Stimulated activated CD8-positive, alpha-beta memory T cell treated with anti-CD3 and anti-CD28 coated beads, Interleukin-12 subunit alpha, Interleukin-12 subunit beta, amount 100 ng/mL, for 4 hours (primary cell): Measurements from ENCODE around the gene PPP6R2.
"Not testable (repeated sequence)": the region's sequence is repeated elsewhere in the genome, so short reads cannot be mapped to it uniquely, and the experiment has no call there.

ENCODE experiments used
- DNase-seq: peaks from one replicate; pipeline ENCODE4 v3.0.0-alpha.2; 2020; ENCODE audit warnings: low read depth

The PPP6R2 gene

GRCh38 chr22:50432131-50432876, 89.2 kb downstream of the PPP6R2 start:
- no peak for DNase-seq

- not testable (repeated sequence) for DNase-seq
These were observed 89.9 kb downstream of the PPP6R2 start for GRCh38 chr22:50432877-50433510.

- no peak for DNase-seq
These were observed 91.7 kb downstream of the PPP6R2 start for GRCh38 chr22:50434849-50435248.

GRCh38 chr22:50435291-50436014, 92.3 kb downstream of the PPP6R2 start:
- no peak for DNase-seq

GRCh38 chr22:50436015-50436830, 93.1 kb downstream of the PPP6R2 start:
- no peak for DNase-seq

GRCh38 chr22:50436841-50437341, 93.8 kb downstream of the PPP6R2 start:
- DNase-seq: no peak

GRCh38 chr22:50437511-50438304, 94.6 kb downstream of the PPP6R2 start:
- no peak for DNase-seq

GRCh38 chr22:50438305-50439275, 95.5 kb downstream of the PPP6R2 start:
- no peak for DNase-seq

DNA sequence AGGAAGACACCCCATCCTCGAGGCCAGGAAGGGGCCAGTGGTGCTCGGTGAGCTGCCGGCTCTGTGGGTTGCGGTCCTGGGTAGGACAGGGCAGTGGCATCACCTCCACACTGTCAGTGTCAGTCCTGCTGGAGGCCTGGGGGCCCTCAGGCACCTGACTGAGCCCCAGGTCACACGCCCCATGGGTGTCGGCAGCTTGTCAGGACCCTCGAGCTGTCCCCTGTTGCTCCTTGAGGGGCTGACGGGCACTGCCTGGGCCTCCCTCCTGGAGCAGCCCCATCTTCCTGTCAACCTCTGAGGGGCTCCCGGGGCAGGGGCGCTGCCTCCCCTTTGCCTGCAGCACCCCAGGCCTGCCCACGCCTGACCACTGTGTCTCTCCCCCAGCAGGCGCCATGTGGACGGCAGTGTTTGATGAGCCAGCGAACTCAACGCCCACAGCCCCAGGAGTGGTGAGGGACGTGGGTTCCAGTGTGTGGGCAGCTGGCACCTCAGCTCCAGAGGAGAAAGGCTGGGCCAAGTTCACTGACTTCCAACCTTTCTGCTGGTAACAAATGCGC, 96.3 kb downstream of the PPP6R2 start:
- DNase-seq: no peak

DNA sequence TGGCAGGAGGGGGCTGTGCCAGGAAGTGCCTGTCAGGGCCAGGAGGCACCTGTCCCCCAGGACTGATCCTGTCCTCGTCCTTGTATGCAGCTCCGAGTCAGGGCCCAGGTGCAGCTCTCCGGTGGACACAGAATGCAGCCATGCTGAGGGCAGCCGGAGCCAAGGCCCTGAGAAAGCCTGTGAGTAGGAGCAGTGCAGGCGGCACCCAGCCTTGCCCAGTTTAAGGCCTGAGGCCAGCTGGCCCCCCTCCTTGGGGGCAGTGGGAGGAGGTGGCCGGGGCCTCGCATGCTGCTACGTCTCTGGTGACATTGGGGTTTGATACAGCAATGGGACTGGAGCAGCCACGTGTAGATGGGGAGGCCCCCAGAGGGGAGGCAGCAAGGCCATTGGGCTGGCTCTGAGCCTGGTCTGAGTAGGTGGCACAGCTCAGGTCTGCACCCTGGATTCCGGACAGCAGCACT, 96.8 kb downstream of the PPP6R2 start:
- no peak for DNase-seq

- DNase-seq: no peak
These were observed 97.6 kb downstream of the PPP6R2 start for GRCh38 chr22:50440544-50441249.

DNA sequence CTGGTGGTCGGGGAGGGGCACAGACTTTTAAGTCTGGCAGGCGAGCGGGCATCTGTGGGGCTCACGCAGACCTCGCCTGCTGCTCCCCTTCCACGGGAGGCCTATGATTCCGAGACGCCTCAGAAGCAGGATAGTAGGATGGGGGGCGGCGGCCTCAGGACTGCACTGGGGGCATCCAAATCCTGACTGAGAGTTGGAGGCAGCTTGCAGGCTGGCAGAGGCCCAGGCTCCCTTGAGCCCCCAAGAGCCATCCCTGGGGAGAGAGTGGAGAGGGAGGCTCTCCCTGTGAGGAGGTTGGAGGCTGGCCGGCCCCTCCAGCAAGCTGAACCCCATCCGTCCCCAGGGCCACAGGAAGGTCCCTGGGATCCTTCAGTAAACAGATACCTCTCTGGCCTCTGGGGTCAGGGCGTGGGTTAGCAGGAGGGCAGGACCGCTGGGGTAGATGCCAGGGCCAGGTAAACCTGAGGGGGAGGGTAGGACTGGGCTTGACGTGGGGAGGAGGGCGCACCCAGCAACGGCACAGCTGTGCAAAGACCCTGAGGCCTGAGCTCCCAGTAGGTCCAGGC, 98.4 kb downstream of the PPP6R2 start:
- DNase-seq: no peak

DNA sequence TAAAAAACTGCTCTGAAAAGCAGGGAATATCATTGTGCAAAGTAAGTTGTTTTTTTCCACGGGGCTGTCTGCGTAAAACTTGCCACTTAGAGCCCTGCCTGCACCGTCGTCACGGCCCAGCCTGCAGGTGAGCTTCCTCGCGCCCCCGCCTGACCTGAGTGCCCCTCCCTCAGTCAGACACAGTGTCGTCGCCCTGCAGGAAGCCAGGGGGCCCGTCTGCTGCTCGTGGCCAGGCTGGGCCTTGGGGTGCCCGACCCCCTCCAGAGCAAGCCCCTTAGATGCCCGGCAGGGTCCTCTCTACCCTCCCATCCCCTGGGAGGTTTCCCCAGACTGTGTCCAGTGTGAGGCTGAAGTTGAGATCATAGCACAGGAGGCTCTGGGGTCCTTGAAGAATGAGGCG, 100.1 kb downstream of the PPP6R2 start:
- DNase-seq: no peak

- DNase-seq: no peak
These were observed 100.9 kb downstream of the PPP6R2 start for GRCh38 chr22:50443801-50444625.

DNA sequence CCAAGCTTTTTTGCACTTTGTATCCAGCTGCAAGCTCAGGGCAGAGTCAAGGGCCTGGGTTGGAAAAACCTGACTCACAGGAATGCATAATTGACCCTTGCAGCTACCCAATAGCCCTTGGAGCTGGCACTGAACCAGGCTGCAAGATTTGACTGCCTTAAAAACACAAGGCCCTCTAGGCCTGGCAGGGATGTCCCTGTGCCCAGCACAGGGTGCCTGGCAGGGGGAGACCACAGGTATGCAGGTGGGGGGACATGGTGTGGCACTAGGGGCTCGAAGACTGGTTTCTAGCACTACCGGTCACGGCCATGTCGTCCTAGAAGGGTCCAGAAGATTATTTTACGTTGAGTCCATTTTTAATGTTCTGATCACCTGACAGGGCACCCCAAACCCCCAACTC, 101.5 kb downstream of the PPP6R2 start:
- no peak for DNase-seq

DNA sequence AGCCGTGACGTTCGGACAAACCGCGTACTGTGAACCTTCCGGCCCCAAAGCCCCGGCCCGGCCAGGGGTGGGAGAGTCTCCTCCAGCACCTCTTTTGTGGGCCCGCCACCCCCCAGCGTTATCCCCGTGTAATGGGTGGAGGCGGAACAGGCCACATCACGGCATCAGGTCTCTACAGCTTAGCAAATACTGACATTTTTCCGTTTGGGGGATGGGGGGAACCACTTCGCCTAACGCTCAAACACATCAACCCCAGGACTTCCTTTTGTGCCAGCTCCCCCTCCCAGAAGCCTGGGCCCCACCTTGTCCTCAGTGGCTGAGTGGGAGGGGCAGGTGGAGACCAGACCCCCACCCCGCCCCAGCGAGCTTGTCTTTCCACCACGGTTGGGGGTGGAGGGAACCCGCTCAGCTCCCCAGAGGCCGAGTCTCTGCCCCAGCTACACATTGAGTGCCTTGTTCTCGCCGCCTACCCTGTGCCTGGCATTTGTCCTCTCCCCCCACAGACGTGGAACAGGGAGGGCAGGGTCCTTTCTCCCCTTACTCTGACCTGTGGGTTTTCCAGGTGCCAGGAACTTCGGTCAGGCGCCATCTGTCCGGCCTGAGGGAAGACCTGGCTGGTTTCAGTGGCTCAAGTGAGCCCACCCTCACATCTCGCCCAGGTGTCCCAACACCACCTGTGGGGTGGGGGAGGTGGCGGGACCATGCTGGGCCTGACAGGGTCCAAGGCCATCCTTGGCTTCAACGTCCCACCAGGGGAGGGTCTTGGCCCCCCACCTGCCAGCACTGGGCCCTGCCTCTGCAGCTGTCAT, 102.1 kb downstream of the PPP6R2 start:
- DNase-seq: peak; percentile 30
